Measurements from ENCODE around the gene PEX16. TPM values are rescaled to one million over a fixed set of nuclear protein-coding genes. Genes with fewer than 3 reads are reported as not detected.
"Not testable (repeated sequence)": the region's sequence is repeated elsewhere in the genome, so short reads cannot be mapped to it uniquely, and the experiment has no call there.

PEX16 gene
- total RNA-seq, 1 donor = 24.6 TPM

DNA sequence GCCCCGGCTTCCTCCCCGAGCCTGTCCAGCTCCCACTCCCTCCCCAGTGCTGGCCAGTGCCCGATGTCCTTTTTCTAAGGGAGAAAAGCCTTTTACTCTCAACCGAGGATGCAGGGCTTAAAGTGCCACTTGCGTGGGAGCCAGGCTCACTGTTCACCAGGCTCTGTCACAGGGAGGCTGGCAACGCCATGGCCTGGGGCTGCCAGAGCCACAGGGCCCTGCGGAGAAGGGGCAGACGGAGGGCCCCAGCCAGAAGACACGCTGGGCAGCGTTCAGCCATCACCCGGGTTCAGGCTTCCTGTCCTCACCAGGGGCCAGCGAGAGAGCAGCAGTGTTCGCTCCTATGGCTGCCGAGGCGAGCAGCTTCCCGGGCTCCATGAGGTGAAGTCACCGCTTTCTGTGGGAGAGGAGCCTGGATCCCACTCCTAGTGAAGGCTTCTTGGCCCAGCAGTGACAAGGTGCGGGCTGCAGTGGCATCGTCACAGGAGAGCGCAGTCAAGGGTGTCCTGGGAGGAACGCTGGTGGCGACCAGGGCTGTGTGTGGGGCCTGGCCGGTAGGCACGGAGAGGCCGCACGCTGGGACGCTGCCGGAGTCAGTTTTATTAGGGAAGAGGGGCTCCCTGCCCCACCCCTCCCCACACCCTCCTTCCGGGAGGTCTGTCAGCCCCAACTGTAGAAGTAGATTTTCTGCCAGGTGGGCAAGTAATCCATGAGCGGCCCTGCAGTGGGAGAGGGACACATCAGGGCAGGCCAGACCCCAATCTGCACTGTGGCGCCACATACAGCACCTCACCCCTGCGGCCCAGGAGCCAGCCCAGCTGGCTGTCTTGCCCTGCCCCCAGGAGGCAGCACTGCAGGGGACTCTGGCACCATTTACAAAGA, 7.8 kb downstream of the PEX16 start:
- TF ChIP-seq, protein P1, sequence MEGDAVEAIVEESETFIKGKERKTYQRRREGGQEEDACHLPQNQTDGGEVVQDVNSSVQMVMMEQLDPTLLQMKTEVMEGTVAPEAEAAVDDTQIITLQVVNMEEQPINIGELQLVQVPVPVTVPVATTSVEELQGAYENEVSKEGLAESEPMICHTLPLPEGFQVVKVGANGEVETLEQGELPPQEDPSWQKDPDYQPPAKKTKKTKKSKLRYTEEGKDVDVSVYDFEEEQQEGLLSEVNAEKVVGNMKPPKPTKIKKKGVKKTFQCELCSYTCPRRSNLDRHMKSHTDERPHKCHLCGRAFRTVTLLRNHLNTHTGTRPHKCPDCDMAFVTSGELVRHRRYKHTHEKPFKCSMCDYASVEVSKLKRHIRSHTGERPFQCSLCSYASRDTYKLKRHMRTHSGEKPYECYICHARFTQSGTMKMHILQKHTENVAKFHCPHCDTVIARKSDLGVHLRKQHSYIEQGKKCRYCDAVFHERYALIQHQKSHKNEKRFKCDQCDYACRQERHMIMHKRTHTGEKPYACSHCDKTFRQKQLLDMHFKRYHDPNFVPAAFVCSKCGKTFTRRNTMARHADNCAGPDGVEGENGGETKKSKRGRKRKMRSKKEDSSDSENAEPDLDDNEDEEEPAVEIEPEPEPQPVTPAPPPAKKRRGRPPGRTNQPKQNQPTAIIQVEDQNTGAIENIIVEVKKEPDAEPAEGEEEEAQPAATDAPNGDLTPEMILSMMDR (IDR thresholded peaks at IDR 0.05; ENCODE audit: insufficient read depth, low read depth, low read length) = no peak
- DNase-seq (ENCODE audit: low read depth) = no peak
- no peak overlapping the region for H3K4me3 ChIP-seq (ENCODE audit: low read depth, low read length)

DNA sequence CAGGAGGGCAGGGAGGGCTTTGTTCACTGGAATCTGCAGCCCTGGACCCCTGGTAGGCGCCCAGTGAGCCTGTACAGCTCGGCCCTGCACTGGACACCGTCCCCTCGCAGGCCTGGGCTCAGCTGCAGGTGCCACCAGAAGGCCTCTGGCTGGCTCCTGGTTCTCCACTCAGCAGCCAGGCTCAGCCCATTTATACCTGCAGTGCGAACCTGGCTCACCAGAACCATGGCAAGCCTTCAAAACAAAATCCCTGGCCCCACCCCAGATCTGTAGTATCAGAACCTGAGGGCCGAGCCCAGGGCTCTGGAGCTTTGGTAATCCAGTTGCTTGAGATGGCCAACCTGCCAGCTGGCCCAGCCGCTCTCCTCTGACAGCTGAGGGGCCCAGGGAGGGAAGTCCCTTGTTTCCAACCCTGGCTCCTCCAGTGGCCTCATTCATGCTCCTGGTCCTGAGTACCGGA, 9.7 kb downstream of the PEX16 start:
- DNase-seq (ENCODE audit: low read depth) = no peak
- H3K4me3 ChIP-seq (ENCODE audit: low read depth, low read length) = no peak overlapping the region
- TF ChIP-seq, protein P1 (IDR thresholded peaks at IDR 0.05; ENCODE audit: insufficient read depth, low read depth, low read length) = no peak

DNA sequence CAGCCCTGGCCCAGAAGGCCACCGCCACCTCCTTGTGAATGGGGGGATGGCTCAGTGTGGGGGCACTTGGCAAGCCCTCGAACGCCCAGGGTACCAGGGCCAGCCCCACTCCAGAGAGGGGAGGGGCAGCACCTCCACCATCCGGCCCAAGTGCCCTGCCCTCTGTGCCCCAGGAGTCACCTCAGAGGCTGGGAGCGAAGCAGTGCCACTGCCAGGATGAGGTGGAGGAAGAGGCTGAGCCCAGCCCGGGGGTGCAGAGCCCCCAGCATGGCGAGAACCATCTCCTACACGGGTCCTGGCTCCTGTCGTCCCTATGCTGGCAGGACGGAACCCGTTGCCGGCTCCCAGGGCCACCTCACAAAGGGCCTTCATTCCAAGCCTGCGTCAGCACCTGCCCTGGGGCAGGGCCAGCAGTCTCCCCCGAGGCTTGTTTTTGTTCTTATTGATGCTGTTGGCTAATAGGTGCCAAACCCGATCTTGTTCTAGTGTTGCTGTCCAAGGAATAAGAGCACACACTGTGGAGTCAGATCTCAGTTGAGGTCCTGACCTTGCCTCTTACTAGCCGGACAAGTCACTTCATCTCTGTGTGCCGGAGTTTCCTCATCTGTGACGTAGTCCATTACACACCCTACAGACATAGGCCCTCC, 10.6 kb downstream of the PEX16 start, which contains the start of gene FREY1:
Gene FREY1 (minus strand): TSS at position 307 of the 647 bp plus-strand sequence. CDS start 26 bp downstream, at position 281.
- no peak within 1 kb of the TSS for H3K4me3 ChIP-seq (ENCODE audit: low read depth, low read length)
- TF ChIP-seq, protein P1 (IDR thresholded peaks at IDR 0.05; ENCODE audit: insufficient read depth, low read depth, low read length) = no peak
- no peak for DNase-seq (ENCODE audit: low read depth)

DNA sequence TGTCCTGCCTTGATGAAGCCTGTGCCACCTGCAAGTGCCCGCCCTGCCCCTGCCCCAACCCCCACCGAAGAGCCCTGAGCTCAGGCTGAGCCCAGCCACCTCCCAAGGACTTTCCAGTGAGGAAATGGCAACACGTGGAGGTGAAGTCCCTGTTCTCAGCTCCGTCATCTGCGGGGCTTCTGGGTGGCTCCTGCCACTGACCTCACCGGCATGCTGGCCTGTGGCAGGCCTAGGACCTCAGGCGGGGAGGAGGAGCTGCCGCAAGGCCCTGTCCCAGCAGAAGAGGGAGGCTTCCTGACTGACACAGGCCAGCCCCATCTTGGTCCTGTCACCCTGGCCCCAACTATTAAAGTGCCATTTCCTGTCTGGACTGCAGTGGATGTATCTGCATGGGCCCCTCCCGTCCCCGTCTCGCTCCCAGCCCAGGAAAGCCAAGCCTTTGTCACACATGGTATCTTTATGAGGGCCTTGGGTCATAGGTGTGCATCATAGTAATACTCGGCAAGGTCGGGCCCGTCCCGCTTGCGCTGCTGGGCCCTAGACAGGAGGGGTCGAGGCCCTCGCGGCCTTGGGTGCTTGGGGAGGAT, 11.5 kb downstream of the PEX16 start:
- TF ChIP-seq, protein P1 (IDR thresholded peaks at IDR 0.05; ENCODE audit: insufficient read depth, low read depth, low read length) = no peak
- DNase-seq (ENCODE audit: low read depth) = no peak
- no peak overlapping the region for H3K4me3 ChIP-seq (ENCODE audit: low read depth, low read length)

DNA sequence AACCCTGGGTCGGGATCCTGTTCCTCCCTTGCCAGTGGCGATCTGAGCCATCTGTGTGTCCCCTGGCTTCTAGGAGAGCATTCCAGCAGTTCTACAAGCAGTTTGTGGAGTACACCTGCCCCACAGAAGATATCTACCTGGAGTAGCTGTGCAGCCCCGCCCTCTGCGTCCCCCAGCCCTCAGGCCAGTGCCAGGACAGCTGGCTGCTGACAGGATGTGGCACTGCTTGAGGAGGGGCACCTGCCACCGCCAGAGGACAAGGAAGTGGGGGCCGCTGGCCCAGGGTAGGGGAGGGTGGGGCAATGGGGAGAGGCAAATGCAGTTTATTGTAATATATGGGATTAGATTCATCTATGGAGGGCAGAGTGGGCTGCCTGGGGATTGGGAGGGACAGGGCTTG, 12.1 kb downstream of the PEX16 start:
- DNase-seq (ENCODE audit: low read depth) = not testable (repeated sequence)

DNA sequence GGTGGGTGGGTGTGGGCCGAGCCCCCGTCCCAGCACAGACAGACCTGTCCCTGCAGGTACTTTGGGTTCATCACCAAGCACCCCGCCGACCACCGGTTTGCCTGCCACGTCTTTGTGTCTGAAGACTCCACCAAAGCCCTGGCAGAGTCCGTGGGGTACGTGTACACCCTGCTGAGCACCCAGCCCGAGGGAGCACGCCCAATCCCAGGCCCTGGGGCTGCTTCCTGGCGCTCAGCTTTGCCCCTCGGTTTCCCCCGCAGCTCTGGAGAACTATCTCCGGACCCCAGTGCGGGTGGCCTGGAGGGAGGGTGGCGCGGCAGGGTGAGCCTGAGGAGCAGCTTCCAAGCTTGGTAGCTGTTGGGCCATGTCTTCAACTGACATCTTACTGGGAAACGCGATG, 12.6 kb downstream of the PEX16 start:
- no peak for DNase-seq (ENCODE audit: low read depth)
- TF ChIP-seq, protein P1 (IDR thresholded peaks at IDR 0.05; ENCODE audit: insufficient read depth, low read depth, low read length) = no peak
- H3K4me3 ChIP-seq (ENCODE audit: low read depth, low read length) = no peak overlapping the region

More for the DNA sequence above, 12.1 kb downstream of the PEX16 start:
- H3K4me3 ChIP-seq (ENCODE audit: low read depth, low read length) = not testable (repeated sequence)

Measured in fibroblast of villous mesenchyme (primary cell).